DND-41 (cell line): ENCODE data around the gene FUS.

Experiments used
- EZH2 ChIP-seq: IDR thresholded peaks from 3 replicates; pipeline ENCODE4 v1.6.1; 2012; ENCODE audit warnings: borderline replicate concordance, low read depth, mild to moderate bottlenecking, moderate library complexity, low read length, inconsistent platforms; ENCODE audit not compliant: severe bottlenecking
- TF ChIP-seq, protein P1 (sequence below): IDR thresholded peaks from 2 replicates; pipeline ENCODE4 v1.5.1; 2012; ENCODE audit warnings: borderline replicate concordance, low read length, moderate library complexity, mild to moderate bottlenecking; ENCODE audit not compliant: poor library complexity, severe bottlenecking; ENCODE audit errors: extremely low read depth

DNA sequence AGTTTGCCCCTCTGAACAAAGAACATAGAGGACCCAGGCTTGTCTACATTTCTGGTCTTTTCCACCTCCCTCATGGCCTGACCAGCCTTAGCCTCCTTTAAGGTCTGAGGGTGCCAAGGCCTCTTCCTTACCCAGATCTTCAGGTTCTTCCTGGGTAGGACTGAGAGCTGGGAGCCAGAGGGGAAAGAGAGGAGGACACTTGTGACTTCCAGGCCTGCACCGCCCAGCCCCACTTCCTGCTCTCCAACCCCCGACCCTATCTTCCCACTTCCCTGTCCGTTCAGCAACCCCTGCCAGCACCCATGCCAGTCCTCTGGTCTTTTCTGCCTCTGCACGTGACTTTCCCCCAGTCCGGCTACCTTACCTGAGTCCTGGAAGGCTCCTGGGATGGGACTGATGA is 30.6 kb upstream of the FUS start:
- no peak for TF ChIP-seq EZH2
- TF ChIP-seq, protein P1, sequence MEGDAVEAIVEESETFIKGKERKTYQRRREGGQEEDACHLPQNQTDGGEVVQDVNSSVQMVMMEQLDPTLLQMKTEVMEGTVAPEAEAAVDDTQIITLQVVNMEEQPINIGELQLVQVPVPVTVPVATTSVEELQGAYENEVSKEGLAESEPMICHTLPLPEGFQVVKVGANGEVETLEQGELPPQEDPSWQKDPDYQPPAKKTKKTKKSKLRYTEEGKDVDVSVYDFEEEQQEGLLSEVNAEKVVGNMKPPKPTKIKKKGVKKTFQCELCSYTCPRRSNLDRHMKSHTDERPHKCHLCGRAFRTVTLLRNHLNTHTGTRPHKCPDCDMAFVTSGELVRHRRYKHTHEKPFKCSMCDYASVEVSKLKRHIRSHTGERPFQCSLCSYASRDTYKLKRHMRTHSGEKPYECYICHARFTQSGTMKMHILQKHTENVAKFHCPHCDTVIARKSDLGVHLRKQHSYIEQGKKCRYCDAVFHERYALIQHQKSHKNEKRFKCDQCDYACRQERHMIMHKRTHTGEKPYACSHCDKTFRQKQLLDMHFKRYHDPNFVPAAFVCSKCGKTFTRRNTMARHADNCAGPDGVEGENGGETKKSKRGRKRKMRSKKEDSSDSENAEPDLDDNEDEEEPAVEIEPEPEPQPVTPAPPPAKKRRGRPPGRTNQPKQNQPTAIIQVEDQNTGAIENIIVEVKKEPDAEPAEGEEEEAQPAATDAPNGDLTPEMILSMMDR: no peak
